Stimulated activated naive CD4-positive, alpha-beta T cell treated with Interleukin-2 at 50 U/mL for 16 hours (primary cell): ENCODE data around the gene HNRNPL.
"Not testable (repeated sequence)": the region's sequence is repeated elsewhere in the genome, so short reads cannot be mapped to it uniquely, and the experiment has no call there.

ENCODE experiments used
- DNase-seq: peaks from one replicate; lab custom pipeline; 2025; lab: John Stamatoyannopoulos, UW

The HNRNPL gene

GRCh38 chr19:38869836-38870607 lies 20.2 kb upstream of the HNRNPL start:
- DNase-seq, result peak; percentile 90

GRCh38 chr19:38869160-38869835 lies 19.5 kb upstream of the HNRNPL start:
- peak; percentile 6 for DNase-seq

- DNase-seq, result no peak
These were observed 18.8 kb upstream of the HNRNPL start for GRCh38 chr19:38868551-38868950.

GRCh38 chr19:38867171-38867780 lies 17.5 kb upstream of the HNRNPL start:
- DNase-seq, result no peak

- DNase-seq, result no peak
These were observed 12.7 kb upstream of the HNRNPL start for GRCh38 chr19:38862321-38863059.

GRCh38 chr19:38861368-38861767 lies 11.6 kb upstream of the HNRNPL start:
- DNase-seq, result no peak

- not testable (repeated sequence) for DNase-seq
These were observed 9.9 kb upstream of the HNRNPL start for GRCh38 chr19:38859631-38860204.

- DNase-seq, result no peak
These were observed 7.0 kb upstream of the HNRNPL start for GRCh38 chr19:38856813-38857212.

- DNase-seq, result not testable (repeated sequence)
These were observed 6.0 kb upstream of the HNRNPL start for GRCh38 chr19:38855751-38856150.

GRCh38 chr19:38854961-38855360 lies 5.2 kb upstream of the HNRNPL start:
- DNase-seq, result not testable (repeated sequence)

GRCh38 chr19:38853214-38853613 lies 3.4 kb upstream of the HNRNPL start:
- DNase-seq, result no peak

- peak; percentile 64 for DNase-seq
These were observed 2.7 kb upstream of the HNRNPL start for GRCh38 chr19:38852231-38853044.

- peak; percentile 88 for DNase-seq
These were observed 1.9 kb upstream of the HNRNPL start for GRCh38 chr19:38851622-38852230.

GRCh38 chr19:38850976-38851621 lies 1.3 kb upstream of the HNRNPL start:
- peak; percentile 27 for DNase-seq

GRCh38 chr19:38850436-38850975 lies 720 bp upstream of the HNRNPL start:
- DNase-seq, result peak; percentile 29

- peak; percentile 98 for DNase-seq
These were observed 483 bp downstream of the HNRNPL start for GRCh38 chr19:38849147-38849859.

GRCh38 chr19:38848299-38849146 lies 1.3 kb downstream of the HNRNPL start:
- no peak for DNase-seq

GRCh38 chr19:38846097-38846496 lies 3.7 kb downstream of the HNRNPL start:
- DNase-seq, result no peak
